Colonic mucosa (tissue), 4 donors: ENCODE data around the gene RPN1. TPM values are rescaled to one million over a fixed set of nuclear protein-coding genes. Genes with fewer than 3 reads are reported as not detected.

Experiments
- DNase-seq: peaks from one replicate; pipeline ENCODE4 v3.0.0-alpha.2; 2020
- H3K27ac ChIP-seq: fragments of 200-600 bp; one replicate; pipeline ENCODE4 v1.8.0; 2021
- H3K27me3 ChIP-seq: fragments of 200-600 bp; one replicate; pipeline ENCODE4 v1.8.0; 2021
- H3K36me3 ChIP-seq: fragments of 200-600 bp; one replicate; pipeline ENCODE4 v1.8.0; 2021
- H3K4me1 ChIP-seq: fragments of 200-600 bp; one replicate; pipeline ENCODE4 v1.8.0; 2021; ENCODE audit warnings: mild to moderate bottlenecking
- H3K4me3 ChIP-seq: fragments of 200-600 bp; one replicate; pipeline ENCODE4 v1.8.0; 2021
- H3K9ac ChIP-seq, 2 donors: one replicate each; pipeline ENCODE4 v1.7.0; 2013; ENCODE audit warnings: control low read depth in 2 of 2, low read depth in 2 of 2, low read length in 2 of 2
- H3K9me3 ChIP-seq: fragments of 200-600 bp; one replicate; pipeline ENCODE4 v1.8.0; 2021
- CTCF ChIP-seq: fragments of 200-600 bp; IDR thresholded peaks from one replicate; pipeline ENCODE4 v1.8.0; 2022; ENCODE audit warnings: antibody characterized with exemption, mild to moderate bottlenecking
- intact Hi-C: fragments of 100-400 bp; cut with DNase I; formaldehyde crosslinking; loops from one replicate; pipeline ENCODE4 v1.14.1; 2022
- total RNA-seq, 2 donors: library from RNA; stranded (reverse); fragmentation: NEBNext Ultra II Directional in 1 of 2; extraction: Animal tissue kit (Norgen Biotek cat#: 25700) in 1 of 2; gene quantifications; one replicate each; pipeline ENCODE4 v1.2.1, GENCODE V29; 2021
- donor health status: healthy.
- donor health status: DM: no; HTN: no; CAD: no.
- donor health status: DM: no; HTN: no; CAD: no.

The RPN1 gene
- total RNA-seq, 2 donors from 2014 or later, result 188 to 314 TPM

DNA sequence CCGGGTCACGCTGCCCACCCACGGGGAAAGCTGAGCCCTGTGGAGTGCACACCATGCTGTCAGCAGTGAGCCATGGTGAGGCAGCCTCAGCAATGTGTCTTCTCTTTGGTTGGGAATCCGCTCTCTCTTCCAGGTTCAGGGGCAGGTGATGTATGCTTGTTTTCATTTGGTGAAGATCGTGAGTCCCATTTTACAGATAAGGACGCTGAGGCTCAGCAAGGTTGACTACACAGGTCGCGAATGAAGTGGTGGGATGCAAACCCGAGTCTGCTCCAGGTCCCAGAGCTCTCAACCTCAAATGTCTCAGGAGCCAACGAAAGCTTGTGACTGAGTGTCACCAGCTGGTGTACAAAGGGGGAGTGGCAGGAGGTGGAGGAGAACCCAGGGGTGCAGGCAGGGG is 74.3 kb downstream of the RPN1 start:
- no peak for DNase-seq
- H3K36me3 ChIP-seq, result no peaks in the 10 kb centered on the region
- H3K27ac ChIP-seq, result no peak overlapping the region
- H3K27me3 ChIP-seq, result no peaks in the 10 kb centered on the region
- no peak overlapping the region for H3K4me3 ChIP-seq
- intact Hi-C loops, result no loop called here
- no peaks in the 10 kb centered on the region for H3K4me1 ChIP-seq
- TF ChIP-seq CTCF, result no peak
- no peaks in the 10 kb centered on the region for H3K9me3 ChIP-seq
- H3K9ac ChIP-seq, result no peak overlapping the region

GRCh38 chr3:128575777-128576176 is 74.8 kb downstream of the RPN1 start:
- intact Hi-C loops, result no loop called here
- TF ChIP-seq CTCF, result no peak

GRCh38 chr3:128573707-128574162 is 76.9 kb downstream of the RPN1 start:
- no peak for TF ChIP-seq CTCF
- Histone ChIP-seq H3K27me3 (no peaks in the 10 kb centered on the region), H3K9ac (no peak overlapping the region), H3K36me3 (no peaks in the 10 kb centered on the region), H3K9me3 (no peaks in the 10 kb centered on the region), H3K4me3 (no peak overlapping the region), H3K27ac (no peak overlapping the region), H3K4me1 (no peaks in the 10 kb centered on the region)
- no peak for DNase-seq
- intact Hi-C loops, result no loop called here

More at GRCh38 chr3:128575777-128576176, 74.8 kb downstream of the RPN1 start:
- Histone ChIP-seq H3K27me3 (no peaks in the 10 kb centered on the region), H3K4me3 (no peak overlapping the region), H3K9ac (no peak overlapping the region), H3K9me3 (no peaks in the 10 kb centered on the region), H3K27ac (no peak overlapping the region), H3K4me1 (no peaks in the 10 kb centered on the region), H3K36me3 (no peaks in the 10 kb centered on the region)
- DNase-seq, result no peak

DNA sequence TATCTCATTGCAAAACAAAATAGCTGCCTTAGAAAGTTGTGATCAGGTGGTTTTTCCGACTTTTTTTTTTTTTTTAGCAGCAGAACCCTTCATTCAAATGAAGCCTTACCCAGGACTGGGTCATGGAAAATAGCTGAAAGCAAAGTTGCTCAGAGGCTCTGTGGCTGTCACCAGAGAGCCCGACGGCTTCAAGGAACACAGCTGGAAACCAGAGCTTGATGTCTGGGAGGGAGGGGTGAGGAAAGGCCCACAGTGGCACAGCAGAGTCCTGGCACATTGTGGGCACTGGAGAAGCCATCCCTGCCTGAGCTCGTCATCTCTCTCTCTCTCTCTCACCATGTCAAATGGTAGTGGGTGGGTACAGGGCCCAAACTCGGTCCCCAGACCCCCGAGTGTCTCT is 77.5 kb downstream of the RPN1 start:
- H3K27ac ChIP-seq, result no peak overlapping the region
- intact Hi-C loops, result no loop called here

GRCh38 chr3:128572644-128573105 is 77.9 kb downstream of the RPN1 start:
- no peaks in the 10 kb centered on the region for H3K4me1 ChIP-seq
- no peak overlapping the region for H3K4me3 ChIP-seq
- intact Hi-C loops, result no loop called here
- DNase-seq, result peak; percentile 26
- no peaks in the 10 kb centered on the region for H3K36me3 ChIP-seq
- H3K9ac ChIP-seq, result peak overlapping the region in 1 of 2 donors; percentile 35
- TF ChIP-seq CTCF, result no peak
- H3K27me3 ChIP-seq, result no peaks in the 10 kb centered on the region
- no peaks in the 10 kb centered on the region for H3K9me3 ChIP-seq
- H3K27ac ChIP-seq, result no peak overlapping the region

More for the DNA sequence above, 77.5 kb downstream of the RPN1 start:
- Histone ChIP-seq H3K36me3 (no peaks in the 10 kb centered on the region), H3K4me1 (no peaks in the 10 kb centered on the region), H3K27me3 (no peaks in the 10 kb centered on the region), H3K9ac (no peak overlapping the region), H3K9me3 (no peaks in the 10 kb centered on the region), H3K4me3 (no peak overlapping the region)
- TF ChIP-seq CTCF, result no peak
- DNase-seq, result no peak

DNA sequence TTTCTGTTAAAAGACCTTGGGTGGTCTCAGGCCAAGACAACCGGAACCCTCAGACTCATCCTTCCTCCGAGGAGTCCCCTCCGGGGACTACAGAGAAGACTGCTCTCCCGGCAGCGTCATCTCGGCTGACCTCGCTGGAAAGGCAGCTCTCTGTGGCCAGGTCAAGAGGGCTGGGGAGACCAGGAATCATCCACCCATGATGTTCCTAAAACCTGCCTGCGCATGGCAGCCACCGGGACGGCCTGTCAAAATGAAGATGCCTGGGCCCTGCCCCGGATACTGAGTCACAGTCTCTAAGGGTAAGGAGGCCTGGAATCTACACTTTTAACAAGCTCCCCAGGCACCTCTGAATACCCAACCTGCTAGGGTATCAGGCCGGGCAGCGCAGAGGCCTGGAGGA is 78.6 kb downstream of the RPN1 start:
- no peak for DNase-seq

More for the DNA sequence above, 78.6 kb downstream of the RPN1 start:
- Histone ChIP-seq H3K36me3 (no peaks in the 10 kb centered on the region), H3K4me1 (no peaks in the 10 kb centered on the region), H3K27me3 (no peaks in the 10 kb centered on the region), H3K9me3 (no peaks in the 10 kb centered on the region), H3K9ac (no peak overlapping the region), H3K4me3 (no peak overlapping the region), H3K27ac (no peak overlapping the region)
- intact Hi-C loops, result no loop called here
- no peak for TF ChIP-seq CTCF
